GM21381 (cell line): Measurements from ENCODE around the gene ZDHHC14.
A peak's percentile ranks its signal among the peaks of the same experiment; 100 is the strongest.

Experiments
- ATAC-seq: cut with Tn5 transposase; IDR thresholded peaks from one replicate; pipeline ENCODE4 v1.9.1; 2021; ENCODE audit warnings: mild to moderate bottlenecking, moderate library complexity; ENCODE audit not compliant: unreplicated experiment

The ZDHHC14 gene

DNA sequence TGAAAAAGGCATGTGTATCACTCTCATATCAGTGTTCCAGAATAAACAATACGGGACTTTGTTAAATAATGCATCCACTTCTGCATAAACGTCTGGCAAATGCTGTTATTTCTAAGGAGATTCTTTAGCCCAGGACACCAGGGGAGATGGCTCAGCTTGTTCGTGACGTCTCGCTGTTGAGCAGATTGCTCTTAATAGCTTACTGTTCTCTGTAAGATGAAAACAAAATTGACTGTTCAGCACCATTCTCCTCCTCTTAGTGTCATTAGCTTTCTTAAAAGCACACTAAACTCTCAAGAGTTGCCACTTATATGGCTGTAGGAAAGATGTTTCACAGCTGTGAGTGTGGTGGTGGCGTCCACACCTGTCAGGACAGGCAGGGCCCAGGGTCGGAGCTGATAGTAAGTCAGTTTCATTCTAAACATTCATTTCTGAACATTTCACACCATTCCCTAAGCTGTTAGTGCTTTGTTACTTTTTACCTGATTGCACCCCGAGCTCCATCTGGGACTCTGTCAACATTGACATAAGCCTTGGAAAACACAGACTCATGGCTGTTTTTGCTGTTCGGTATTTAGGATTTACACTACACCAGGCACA is 132.1 kb downstream of the ZDHHC14 start:
- ATAC-seq, result no peak

DNA sequence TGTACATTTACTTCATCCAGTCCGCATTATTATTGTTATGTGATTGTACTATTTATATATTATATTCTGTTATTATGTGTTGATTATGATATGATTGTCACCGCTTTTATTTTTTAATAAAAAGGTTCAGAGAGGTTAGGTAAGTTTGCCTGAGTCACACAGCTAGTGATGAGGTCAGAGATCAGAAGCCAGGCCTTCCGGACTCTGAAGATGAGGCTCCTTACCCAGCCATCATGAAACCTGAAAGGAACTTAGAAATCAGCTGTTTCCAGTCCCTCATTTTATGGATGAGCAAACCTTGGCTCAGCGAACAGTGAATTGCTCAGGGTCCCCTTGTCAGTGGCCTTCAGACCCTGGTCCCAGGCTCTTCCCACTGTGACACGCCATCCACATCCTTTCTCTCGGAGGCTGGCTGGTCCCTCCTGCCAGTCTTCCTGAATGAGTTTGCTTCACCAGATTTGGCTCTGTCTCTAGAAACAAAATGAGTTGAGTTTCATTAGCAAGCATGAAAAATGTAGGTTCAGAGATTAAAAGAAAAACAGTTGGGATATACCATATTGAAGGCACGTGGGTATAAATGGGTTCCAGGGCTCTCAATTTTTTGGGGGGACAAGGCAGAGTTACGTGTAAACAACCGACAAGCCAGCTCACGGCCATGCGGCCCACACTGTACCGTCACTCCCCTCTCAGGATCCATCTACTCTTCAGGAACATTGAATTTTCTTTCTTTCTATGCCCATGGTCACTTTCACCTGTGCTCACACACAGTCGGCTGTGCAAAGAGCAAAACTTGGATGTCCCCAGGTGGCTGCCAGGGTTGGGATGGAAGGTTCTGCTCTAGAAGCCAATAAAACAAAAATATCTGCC is 132.9 kb downstream of the ZDHHC14 start:
- ATAC-seq, result no peak

DNA sequence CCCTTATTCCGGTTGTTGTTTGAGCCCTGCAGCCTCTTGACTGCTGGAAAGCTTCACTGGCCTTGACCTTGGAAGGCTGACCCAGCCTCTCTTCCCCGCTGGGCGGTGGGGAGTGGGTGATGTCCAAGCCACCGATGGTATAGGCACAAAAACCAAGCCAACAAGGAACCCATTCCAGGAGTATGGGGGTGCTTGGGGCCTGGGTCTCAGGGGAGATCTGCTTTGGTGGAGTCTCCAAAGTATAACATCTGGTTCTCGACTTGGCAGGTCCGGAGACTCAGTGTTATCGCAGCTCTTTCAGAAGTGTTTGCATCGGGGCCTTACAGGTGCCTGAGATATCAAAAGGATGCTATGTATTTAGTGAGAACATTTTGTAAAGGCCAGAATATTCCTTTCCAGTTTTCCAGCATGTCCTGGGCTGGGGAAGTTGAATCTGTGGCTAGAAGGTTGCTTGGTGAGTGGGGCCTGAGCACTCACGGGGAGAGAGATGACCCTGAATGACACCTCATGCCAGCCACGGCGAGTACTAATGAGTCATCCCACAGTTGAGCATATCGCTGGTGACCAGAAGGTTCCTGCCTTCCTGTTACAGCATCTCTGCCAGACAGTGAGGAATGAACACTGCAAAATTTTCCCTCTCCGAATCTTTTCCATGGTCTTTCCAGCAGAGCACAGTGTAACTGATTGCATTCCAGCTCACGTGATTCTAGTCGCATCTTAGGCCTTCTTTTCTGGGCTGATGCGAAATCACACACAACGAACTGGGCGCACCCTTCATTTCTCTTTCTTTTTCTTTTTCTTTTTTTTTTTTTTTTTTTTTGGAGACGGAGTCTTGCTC is 133.9 kb downstream of the ZDHHC14 start:
- ATAC-seq, result no peak

DNA sequence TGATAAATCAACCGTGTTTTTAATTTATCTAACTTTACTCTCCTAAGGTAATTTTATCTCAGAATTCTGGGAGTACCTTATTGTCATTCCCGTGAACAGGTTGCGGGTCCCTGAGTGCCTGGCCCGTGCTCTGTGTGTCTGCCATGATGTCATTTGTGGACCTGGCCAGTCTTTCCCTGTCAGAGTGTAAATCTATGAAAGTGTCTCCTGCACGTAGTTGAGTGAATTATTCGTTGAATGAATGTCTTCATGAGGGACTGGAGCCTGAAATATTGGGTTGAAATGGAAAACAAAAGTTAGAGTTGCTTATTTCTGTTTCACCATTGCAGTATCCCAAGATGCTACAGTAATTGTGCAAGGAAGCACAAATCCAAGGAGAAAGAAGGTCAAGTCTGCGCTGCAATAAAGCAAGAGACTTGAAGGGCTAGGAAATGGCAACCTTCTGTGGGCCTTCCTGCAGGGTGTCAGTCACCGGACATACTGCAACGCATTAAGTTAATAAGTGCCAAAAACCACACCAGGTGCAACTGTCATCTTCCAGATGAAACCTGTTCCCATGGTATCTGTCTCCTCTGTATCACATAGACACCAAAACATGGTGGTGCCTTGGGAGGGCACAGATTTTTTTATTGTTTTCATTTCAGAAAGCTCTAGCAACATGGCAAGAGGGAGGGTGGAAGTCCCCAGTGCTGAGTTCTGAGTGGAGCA is 135.5 kb downstream of the ZDHHC14 start:
- no peak for ATAC-seq

DNA sequence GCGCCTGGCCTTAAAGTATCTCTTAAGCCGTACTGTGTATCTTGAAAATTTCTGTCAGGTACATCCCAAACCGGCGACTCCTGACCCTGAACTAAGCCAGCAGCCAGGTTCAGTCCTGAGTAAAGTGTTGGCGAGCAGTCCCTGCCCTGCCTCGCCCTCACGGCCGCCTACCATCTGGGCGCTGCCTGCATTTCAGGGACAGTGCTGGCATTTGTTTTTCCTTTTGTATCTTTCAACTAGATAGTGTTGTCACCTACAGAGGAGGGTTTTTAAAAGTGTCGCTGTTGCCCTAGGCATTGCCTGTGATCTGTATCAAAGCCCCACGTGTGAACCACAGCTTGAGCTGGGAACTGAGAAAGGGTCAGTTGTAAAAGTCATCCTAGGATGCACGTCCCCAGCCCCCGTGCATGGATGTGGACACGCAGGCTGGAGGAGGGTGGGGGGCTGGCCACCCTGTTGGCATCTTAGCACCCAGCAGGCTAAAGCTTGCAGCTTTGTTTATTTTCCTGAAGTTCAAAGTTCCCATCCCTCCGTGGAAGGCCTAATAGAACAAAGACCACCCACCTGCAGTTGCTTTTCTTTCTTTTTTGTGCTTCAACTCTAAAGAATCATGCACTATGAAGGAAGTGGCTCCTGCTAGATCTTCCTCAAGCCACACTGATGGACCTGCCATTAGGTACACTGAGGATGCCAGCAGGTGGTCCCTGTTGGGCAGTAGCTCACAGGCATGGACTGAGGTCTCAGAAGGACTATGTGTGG is 136.8 kb downstream of the ZDHHC14 start:
- no peak for ATAC-seq

DNA sequence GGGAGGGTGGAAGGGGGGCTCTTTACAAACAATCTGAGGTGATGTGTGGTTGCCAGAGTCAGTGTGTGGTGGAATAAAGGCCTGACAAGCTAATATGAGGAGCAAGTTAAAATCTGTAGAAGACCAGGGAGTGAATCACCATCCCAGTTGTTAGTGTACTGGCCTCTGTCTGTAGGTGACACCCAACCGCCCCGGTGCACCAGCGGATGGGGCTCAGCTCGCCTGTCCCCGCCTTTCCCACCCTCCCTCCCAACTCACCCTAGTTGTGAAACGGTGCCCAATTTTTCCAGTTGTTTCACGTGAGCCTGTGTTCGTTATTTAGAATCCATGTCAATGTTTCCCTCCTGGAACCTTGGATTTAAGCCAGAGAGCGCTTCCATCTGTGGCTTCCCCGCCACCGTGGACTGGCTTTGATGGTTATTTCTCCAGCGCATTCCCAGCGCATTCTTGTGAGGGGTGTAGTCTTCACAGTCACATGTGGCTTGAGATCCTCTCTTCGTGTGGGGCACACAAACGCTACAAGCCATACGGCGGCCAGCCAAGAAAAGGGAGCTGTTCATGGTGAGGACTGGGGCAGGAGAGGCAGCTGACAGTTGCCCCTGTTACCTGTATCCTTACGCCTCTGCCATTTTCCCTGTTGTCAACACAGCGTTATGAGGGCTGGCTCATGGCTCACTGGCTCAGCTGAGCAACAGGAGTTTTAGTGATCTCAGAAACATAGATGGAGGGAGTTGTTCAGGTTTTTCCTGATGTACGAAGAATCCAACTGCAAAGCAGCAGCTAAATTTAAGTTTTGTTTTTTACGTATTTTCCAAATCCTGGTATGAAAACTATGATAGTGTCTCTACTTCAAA is 137.6 kb downstream of the ZDHHC14 start:
- no peak for ATAC-seq

DNA sequence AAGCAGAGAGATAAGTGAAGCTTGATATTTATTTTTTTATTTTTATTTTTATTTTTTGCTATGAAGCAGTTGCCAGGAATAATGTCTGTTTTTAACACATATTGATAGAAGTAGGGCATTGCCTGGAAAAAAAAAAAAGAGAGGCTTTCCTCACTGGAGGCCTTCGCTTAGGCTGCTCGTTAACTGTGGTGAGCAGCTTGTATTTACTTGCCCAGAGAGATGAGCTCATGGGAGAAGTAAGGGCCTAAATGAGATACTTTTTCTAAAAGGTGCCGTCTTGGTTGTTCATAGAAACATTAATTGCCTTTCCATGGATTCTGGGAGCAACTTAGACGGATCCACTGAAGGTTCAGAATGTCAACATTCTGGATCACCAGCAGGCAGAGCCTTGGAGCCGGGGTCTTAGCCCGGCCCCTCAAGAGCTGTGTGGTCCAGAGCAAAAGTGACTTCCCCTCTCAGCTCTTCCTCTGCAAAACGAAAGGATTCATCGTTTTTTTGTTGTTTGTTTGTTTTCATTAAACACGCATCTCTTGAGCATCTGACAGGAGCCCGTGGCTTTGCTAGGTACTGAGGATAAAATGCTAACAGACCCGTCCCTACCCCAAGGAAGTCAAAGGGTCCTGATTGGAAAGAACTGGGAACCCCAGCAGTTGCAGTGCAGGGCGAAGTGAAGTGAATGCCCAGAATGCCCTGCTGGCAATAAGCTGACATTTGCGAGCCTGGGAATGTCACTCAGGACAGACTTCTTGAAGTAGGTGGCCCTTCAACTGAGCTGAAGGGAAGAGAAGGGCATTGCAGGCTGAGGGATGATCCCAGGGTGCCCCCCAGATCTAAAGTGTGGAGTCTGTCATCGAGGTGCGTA is 138.5 kb downstream of the ZDHHC14 start:
- no peak for ATAC-seq

DNA sequence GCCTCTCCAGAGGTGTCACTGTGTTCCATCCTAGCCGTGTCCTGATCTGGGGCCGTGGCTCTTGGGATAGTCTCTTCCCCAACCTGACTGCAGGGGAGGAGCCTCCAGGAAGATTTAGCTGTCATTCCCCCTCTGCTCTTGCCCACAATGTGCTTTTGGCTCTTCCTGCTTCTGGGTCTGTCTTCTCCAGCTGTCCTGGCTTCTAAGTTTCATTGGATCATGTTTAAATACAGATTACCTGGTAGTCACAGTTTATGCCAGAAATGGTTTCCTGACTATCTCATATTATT is 139.1 kb downstream of the ZDHHC14 start:
- ATAC-seq, result no peak

DNA sequence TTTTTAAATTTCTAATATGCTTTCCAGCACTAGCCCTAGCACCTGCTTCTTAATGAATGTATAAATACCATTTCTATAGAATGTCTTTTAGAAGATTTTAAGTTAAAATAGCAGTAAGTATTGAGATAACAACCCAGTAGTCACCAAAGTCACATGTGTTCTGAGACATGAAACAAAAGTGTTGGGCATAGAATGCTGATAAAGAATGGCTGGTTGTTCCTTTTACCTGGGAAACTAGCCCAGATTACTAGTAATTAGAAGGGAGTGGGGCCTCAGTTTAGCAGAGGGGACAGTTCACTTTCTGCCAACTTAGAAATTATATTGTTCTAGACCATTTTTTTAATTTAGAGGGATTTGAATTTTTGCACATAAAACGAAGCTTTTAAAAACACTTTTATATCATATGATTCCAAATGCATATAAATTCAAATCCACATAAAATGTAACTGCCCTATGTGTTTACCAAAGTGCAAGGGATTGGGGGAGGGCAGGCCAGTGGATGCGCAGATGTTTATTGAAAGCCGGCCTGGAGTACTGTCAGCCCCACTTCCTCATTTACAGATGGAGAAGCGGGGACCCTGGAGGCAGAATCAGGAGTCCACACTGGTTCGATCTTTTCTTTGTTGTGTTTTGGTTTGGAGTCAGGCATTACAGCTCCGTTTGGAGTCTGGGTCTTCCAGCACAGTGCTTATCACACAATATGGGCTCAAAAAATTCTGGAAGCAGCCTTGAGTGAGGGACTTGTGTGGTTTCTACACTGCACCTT is 139.8 kb downstream of the ZDHHC14 start:
- ATAC-seq, result no peak

DNA sequence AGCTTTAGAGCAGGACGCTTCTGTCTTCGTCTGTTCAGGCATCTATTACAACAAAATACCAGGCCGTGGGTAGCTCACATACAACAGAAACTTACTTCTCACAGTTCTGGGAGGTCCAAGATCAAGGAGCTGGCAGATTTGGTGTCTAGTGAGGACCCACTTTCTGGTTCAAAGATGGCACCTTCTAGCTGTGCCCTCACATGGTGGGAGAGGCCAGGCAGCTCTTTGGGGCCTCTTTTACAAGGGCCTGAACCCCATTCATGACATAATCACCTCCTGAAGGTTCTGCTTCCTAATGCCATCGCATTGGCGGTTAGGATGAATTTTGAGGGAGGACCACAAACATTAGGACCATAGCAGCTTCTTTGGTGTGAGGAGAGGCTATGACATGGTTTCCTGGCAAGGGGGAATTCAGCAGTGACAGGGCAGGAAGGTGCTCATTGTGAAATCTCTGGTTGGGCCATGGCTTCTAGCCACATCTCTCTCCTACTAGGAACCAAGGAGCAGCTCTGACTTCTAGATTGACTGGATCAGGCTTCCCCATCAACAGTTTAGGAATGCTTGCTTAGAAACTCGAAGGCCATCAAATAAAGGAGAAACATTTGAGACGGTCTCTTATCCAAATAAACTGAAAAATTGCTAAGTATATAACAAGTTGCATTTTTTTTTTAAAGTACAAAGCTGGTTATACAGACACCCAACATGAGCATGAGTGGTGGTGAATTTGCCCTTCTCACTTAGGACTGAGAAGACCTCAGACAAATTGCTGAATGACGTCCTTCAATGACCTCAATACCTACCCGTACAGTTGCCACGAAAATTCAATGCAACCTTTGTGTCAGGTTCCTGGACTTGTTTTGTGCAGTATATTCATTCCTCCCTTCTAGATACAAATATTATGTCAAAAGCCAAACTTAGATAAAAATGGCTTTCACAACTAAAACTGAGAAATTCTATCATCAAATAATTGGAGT is 140.7 kb downstream of the ZDHHC14 start:
- no peak for ATAC-seq

DNA sequence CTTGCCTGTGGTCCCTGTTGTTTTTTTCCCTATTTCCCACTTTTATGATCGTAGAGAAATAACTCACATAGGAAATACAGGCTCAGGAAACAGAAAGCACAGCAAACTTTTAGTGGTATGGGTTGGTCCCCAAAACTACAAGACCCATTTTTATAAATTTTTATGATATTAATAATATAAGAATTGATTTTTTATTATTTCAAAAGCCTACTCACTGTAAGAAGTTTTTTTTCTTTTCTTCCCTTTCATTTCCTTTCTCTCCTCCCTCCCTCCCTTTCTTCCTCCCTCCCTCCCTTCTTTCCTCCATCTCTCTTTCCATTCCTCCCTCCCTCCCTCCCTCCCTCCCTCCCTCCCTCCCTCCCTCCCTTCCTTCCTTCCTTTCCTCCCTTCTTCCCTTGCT is 141.5 kb downstream of the ZDHHC14 start:
- no peak for ATAC-seq

DNA sequence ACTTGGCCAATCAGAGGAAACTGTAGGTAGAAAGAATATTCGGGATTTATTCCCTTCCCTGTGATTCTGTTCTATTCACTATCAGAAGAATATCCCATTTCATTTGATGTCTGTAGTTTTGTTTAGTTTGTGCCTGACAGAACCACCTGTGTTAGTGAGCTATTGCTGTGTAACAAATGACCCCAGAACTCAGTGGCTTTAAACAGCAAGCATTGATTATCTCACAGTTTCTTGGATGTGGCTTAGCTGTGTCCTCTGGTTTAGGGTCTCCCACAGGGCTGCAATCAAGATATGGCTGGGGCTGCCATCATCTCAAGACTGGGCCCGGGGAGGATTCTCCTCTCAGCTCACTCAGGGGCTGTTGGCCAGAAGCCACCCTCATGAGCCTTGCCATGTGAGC is 143.7 kb downstream of the ZDHHC14 start:
- ATAC-seq, result no peak

DNA sequence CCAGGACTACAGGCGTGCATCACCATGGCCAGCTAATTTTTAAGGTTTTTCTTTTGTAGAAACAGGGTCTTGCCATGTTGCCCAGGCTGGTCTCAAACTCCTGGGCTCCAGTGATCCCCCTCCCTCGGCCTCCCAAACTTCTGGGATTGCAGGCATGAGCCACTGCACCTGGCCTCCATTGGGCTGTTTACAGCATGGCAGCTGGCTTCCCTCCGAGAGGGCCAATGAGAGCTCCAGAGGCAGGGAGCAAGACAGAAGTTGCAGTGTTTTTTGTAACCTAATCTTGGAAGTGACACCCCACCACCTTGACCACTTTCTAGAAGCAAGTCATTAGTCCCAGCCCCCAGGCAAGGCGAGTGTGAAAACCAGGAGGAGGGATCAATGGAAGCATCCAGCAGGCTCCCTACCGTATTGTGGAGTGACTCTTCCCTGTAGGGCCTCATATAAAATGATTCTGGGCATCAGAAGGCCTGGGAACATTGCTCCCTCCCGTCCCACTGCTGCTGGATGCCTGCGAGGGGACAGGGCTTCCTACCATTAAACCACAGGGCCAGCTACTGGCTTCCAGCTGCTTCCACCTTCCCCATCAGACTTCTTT is 144.4 kb downstream of the ZDHHC14 start:
- no peak for ATAC-seq

DNA sequence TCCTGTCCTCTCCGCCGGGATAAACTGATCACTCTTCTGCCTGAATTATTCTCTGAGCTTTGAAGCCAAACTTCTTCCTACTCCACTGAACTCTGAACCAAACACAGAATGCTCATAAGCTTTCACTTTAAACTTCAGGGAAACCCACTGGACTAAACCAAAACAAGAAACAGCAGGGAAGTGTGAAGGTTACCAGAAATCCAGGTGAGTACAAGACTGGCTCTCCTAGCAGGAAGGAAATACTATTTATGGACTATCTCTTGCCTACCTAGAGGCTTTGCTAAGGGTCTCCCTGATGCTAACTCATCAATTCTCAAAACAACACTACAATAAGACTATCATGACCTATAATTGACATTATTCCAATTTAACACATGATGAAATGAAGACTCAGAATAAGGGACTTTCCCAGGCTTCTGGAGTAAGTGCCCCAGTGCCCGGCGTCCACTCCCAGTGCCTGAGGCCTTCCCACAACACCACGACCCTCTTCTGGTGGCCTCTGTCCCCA is 145.0 kb downstream of the ZDHHC14 start:
- no peak for ATAC-seq

DNA sequence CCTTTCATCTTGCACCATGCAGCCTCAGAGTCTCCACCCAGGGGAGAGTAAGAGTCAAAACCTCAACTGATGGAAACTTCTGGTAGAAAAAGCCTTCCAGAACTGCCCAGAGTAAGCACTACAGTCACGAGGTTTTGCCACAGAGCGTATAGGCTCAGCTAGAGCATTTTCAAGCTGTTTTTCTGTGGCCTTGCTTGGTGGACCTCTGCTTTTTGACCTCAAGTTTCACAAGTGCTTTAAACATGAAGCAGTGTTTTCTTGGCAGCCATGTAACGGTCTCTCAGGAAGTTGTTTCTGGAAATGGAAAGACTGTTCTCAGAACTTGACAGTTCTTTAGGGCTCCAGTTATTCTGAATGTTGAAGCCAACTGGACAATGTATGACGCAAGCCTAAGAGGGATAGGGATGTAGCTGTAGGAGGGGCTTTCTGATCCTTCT is 146.5 kb downstream of the ZDHHC14 start:
- ATAC-seq, result peak; percentile 81
